Activated CD8-positive, alpha-beta memory T cell treated with anti-CD3 and anti-CD28 coated beads for 4 hours (primary cell): Measurements from ENCODE around the gene ARID5A.

Experiments used
- DNase-seq, 2 donors: peaks; one replicate each; pipeline ENCODE4 v3.0.0-alpha.2; 2020; ENCODE audit warnings: low read depth in 2 of 2

The ARID5A gene

GRCh38 chr2:96507957-96508520 lies 28.5 kb upstream of the ARID5A start:
- DNase-seq, result peak; percentile 75 to 82

DNA sequence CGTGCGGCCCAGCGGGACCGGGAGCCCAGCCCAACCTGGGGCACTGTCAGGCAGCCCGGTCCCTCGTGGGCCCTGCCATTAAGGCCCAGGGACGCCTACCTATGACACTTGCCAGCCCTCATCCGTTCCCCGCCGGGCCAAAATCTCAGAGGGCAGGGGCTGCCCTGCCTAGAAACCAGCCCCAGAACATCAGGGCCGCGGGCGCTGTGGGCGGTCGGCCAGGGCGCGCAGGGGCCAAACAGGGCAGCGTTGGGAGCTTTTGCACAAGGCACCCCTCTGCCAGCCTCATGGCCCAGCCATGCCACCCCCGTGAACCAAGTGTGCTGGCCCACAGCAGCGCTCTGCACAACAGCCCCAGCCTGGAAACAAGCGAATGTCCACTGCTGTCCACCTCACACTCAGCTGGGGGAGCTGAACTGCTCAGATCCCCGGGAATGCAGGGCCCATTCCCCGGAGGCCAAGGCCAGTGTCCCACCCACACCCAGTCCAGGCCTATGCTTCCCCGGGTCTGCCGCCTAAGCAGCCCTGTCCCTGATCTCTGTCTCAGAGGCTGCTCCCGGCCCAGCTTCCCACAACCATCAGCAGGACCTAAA lies 27.9 kb upstream of the ARID5A start:
- no peak for DNase-seq

DNA sequence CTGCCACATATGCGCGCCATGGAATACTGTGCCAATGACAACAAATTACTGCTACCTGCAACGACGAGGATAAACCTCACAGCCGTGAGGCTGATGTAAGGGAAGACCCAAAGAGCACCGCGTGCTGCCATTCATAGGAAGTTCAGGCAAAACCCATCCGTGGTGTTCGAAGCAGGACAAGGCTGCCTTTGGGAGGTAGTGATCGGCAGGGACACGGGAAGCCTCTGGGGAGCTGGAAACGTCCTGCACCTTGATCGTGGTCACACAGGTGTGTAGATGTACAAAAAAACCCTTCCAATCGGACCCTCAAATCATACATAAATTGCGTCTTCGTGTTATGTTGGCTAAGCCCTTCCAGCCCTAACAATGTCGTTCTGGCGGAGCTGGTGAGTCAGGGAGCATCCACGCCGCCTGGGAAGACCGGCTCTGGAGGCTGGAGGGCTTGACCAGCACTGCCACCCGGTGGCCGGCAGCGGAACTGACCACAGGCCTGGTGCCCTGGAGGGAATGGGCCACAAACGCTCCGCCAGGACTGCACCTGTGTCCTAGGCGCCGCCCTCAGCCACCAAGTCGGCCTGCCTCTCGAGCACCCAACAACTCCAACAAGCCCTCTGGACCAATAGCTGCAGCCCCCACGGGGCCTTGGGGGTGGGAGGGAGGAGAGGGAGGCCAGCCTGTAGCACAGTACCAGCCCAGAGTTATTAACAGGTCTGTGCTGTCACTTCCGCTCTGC lies 27.3 kb upstream of the ARID5A start:
- peak; percentile 25 to 37 for DNase-seq

DNA sequence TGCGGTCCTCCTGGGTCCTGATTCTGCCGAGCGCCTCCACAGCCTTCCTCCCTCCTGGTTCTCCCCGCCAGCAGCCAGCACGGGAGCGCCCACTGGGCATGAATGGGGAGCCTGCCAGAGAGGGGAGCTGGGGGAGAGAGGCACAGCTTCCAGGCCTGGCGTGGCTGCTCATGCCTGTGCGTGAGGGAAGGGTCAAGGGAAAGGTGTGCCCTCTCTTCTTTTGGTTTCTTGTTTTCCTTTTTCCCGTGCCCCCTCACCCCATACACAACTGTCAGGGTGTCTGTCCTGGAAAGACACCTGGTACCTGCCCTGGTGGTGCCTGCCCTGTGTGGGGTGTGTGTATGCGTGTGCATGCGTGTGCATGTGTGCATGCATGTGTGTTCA lies 26.7 kb upstream of the ARID5A start:
- DNase-seq, result no peak

DNA sequence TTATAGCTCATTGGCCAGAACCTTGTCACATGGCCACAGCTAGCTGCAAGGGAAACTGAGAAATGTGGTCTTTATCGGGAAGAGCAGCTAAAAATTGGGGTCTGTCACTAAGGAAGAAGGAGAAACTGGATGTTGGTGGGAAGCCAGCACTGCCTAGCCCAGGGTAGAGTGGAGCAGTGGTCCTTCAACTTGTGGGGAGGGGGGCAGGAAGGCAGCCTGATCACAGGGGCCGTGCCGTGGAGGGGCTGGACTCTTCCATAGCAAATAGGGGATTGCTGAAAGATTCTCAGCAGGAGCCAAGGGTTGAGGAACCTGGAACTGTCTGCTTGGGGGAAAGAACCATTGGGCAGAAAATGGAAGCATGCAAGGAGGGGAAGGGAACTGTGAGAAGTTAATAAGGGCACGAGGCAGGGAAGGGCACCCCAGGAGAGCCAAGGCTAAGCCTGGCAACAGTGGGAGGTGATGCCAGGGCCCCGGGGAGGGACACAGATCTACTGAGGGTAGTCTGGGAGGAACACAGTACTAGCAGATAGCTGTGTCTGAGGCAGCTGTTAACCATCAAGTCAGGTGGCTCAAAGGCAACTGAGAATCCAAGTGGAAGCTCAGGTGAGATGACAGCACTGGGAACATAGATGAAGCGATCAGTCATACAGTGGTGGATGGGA lies 25.5 kb upstream of the ARID5A start:
- no peak for DNase-seq

DNA sequence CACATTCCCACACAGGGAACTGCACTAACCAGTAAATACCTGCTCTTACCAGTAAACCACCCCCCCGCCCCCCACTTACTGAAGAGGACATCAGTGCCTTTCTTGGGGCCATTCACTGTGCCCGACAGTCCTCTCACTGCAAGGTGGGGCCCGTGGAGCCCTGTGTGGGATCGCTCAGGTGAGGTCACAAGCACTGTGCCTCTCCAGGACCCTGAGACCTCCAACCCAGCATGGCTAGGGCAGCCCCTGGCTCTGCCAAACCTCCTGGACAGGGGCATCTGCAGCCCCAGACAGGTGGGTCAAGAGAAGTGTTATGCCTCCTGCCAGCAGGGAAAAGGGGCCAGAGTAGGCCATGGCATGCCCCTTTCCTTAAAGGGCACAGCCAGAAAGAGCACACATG lies 24.7 kb upstream of the ARID5A start:
- no peak for DNase-seq

DNA sequence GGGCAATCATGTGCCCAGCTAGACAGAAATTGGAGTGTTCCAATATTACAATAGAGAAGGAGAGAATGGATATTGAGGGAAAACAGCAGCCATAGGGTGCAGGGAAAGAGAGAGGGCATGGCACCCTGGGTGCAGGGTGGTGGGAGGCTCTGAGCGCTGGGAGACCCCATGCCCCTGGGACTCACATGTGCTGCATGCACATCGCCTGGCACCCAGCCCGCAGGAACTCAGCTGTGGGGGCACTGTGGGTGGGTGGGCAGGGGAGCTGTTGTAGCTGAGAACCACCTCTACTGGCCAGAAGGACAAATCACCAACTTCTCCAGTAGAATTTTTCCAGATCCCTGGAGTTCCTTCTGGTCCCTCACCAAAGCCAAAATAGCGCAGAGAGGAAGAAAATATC lies 24.2 kb upstream of the ARID5A start:
- DNase-seq, result no peak

GRCh38 chr2:96514521-96514920 lies 22.0 kb upstream of the ARID5A start:
- DNase-seq, result no peak

- no peak for DNase-seq
Measured at GRCh38 chr2:96517079-96517478, 19.5 kb upstream of the ARID5A start.

- DNase-seq, result no peak
Measured at GRCh38 chr2:96520231-96520630, 16.3 kb upstream of the ARID5A start.

GRCh38 chr2:96520697-96521096 lies 15.9 kb upstream of the ARID5A start:
- no peak for DNase-seq

- DNase-seq, result no peak
Measured at GRCh38 chr2:96521219-96521618, 15.3 kb upstream of the ARID5A start.

DNA sequence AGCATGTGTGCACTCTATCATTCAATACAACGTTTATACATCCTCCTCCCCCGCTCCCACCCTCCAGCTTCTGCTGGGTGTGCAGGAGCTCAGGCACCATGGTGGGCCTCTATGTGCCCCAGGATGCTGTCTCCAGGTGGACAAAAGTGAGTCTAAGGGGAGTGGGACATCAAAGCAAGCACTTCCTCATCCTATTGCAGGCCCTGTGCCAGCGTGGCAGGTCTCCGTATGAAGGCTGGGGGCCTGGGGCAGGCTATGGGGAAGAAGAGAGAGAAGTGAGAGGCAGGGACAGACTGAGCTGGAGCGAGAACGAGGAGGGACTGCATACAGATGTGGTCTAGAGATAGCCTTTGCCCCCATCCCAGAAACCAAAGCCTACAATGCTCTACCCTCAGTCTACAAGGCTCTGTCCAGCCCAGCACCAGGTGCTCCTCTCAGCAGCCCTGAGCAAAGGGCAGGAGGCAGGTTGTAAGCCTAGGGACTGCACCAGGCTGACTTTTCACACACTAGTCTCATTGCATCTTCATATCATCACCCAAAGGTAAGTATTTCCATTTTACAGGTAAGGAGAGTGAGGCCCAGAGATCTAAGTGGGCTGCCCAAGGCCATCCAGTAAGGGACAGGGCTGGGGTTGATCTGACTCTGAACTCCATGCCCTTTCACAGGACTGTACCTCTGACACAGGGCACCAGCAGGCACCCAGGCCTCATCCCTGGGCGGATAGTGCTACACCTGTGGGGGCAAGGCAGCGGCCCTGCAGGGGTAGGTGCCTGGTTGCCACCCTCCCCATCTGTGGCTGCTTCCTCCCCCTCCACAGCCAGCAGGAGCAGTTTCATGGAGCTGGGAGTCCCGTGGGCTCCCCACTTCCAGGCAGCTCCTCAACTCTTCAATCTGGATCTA lies 14.0 kb upstream of the ARID5A start:
- DNase-seq, result no peak

GRCh38 chr2:96523659-96524481 lies 12.7 kb upstream of the ARID5A start:
- DNase-seq, result no peak

DNA sequence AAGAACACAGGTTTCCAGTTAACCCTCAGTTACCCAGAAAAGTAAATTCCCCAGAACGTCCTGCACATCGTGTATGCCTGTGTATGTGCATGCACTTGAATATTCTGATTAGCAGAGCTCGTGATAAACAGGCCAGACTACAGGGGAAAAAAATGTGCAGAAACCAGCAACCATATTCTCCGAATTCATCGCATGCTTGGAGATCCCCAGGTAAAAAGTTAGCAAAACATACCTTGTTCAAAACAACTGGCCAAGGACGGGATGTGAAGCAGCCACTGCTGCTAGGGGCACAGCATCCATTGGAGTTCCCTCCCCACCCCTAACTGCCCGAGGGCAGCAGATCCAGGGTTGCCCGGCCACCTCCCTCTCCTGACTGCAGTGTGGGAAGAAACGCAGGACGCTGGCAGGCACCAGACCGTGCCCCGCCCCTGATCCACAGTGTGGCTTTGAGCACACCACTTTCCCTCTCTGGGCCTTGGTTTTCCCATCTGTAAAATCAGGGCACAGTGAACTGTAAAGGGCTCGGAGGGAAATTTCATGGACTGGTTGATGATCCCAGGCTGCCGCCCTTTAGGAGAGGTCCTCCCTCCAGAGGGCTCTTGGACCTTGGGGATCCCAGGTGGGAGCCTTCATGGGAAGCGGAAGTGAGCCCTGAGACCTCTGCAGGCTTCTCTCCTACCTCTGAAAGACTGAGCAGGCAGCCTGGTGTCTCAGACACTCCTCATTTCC lies 11.9 kb upstream of the ARID5A start:
- no peak for DNase-seq

DNA sequence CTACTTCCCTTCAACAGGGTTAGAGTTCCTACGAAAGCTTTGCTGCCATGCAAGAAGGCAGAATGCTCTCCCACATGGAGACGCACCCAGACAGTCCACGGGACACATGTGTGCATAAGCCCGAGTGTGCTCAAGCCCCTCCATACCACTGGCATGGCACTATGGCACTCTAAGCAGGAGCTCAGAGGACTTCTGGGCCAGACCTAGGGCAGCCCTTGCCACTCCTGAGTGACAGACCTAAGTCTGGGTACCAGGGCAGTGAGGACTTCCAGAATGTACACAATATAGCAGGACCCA lies 11.4 kb upstream of the ARID5A start:
- DNase-seq, result no peak

GRCh38 chr2:96526101-96526591 lies 10.4 kb upstream of the ARID5A start:
- DNase-seq, result no peak

DNA sequence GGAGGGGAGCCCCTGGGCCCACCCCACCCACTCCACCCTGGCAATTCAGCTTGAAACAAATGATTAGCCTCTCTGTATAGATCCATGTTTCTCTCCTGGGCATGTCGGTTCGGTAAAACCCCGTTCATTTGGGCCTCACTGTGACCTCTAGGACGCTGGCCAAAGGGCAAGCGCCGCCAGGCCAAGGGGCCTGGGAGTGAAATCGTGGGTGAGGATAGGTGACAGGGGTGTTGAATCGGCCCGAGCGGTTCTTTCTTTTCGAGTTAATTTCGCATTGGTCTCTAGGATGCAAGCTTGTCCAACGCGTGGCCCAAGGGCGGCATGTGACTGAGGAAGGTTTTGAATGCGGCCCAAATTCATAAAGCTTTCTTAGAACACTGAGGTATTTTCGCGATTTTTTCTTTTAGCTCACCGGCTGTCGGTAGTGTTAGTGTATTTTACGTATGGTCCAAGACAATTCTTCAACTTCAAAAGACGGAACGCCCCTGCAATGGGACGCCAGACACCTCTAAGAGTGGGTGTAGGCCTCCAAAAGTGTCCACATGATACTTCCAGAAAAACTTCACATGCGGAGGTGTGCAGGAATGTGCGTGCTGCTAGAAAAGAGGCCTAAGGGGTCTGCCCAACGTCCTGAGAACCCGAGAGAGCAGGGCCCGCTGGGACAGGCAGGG lies 9.8 kb upstream of the ARID5A start:
- no peak for DNase-seq

- DNase-seq, result peak in 1 of 2 donors; percentile 31
Measured at GRCh38 chr2:96527286-96528005, 9.1 kb upstream of the ARID5A start.
